ENCODE data around the gene UBE2QL1.

DNA sequence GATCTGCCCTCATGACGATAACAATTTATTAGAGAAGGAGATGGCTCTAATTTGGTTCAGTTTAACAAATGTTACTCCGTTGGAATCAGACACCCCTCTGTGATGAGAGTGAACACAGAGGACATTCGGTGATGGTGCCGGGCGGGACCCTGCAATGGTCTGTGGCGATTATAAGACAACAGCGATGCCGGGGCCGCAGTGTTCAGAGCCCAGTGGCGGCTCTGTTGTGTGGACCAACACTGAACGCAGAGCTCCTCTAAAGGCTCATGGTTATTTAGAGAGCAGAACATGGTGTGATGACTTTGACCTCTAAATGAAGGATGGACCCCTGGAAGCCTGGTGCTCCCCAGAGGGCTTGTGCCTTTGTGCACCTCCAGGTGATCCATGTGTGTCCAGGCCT lies 21.2 kb downstream of the UBE2QL1 start:
- no peak for TF ChIP-seq POLR2A (IDR thresholded peaks at IDR 0.05; ENCODE audit: low read length)
- TF ChIP-seq GATA1 (IDR thresholded peaks at IDR 0.05; ENCODE audit: low read depth, low read length): no peak
